ENCODE results near the gene CNN2.
A peak's percentile ranks its signal among the peaks of the same experiment; 100 is the strongest.

The CNN2 gene

DNA sequence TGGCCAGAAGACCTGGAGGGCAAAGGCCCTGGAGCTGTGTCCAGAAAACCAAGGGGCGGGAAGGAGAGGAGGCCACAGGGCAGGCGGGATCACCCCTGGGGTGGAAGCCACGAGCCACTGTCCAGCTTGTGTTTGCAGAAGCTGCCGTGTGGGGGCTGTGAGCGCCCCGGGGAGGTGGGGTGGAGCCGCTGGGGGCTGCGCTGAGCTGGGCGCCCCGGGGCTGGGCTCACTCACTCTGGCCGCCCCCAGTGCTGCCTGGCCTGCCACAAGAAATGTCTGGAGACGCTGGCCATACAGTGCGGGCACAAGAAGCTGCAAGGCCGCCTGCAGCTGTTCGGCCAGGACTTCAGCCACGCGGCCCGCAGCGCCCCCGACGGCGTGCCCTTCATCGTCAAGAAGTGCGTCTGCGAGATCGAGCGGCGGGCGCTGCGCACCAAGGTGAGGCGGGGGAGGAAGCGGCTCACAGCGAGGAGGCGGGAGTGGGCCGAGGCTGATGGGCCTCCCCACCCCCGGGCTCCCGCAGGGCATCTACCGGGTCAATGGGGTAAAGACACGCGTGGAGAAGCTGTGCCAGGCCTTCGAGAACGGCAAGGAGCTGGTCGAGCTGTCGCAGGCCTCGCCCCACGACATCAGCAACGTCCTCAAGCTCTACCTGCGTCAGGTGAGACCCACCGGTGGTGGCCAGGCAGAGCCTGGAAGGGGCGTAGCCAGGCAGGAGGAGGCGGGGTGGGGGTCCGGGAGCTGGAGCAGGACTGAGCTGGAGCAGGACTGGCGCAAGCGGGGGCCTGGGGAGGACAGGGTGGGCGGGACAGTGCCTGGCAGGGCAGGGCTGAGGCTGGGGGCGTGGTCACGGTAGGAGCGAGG lies 55.1 kb downstream of the CNN2 start:
- no peak for DNase-seq (ENCODE audit: low read depth in 2 of 2)

DNA sequence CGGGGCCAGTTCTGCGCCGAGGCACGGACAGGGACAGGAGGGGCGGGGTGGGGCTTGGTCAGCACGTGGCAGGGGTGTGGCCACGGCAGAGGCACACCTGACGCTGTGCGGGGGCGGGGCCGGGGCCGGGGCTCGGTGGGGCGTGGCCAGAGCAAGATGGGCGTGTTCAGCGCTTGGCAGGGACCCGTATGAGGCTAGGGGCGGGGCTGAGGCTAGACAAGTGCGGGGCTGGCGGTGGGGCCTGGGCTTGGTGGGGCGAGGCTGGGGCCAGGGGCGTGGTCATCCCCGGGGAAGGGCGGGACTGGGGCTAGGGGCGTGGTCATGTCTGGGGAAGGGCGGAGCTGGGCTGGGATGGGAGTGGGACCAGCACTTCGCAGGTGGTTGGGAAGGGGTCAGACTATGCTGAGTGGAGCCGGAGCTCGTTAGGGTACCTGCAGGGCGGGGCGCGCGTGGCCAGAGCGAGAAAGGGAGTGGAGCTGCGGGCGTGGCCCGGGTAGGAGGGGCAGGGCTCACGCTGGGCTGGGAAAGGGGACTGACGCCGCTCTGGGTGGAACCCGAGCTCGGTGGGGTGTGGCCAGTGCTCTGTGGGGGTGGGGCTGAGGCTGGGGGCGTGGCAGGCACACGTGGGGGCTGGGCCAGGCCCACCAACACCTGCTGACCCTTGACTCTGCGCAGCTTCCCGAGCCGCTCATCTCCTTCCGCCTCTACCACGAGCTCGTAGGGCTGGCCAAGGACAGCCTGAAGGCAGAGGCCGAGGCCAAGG lies 55.9 kb downstream of the CNN2 start:
- peak in 1 of 2 donors; percentile 67 for DNase-seq (ENCODE audit: low read depth in 2 of 2)

DNA sequence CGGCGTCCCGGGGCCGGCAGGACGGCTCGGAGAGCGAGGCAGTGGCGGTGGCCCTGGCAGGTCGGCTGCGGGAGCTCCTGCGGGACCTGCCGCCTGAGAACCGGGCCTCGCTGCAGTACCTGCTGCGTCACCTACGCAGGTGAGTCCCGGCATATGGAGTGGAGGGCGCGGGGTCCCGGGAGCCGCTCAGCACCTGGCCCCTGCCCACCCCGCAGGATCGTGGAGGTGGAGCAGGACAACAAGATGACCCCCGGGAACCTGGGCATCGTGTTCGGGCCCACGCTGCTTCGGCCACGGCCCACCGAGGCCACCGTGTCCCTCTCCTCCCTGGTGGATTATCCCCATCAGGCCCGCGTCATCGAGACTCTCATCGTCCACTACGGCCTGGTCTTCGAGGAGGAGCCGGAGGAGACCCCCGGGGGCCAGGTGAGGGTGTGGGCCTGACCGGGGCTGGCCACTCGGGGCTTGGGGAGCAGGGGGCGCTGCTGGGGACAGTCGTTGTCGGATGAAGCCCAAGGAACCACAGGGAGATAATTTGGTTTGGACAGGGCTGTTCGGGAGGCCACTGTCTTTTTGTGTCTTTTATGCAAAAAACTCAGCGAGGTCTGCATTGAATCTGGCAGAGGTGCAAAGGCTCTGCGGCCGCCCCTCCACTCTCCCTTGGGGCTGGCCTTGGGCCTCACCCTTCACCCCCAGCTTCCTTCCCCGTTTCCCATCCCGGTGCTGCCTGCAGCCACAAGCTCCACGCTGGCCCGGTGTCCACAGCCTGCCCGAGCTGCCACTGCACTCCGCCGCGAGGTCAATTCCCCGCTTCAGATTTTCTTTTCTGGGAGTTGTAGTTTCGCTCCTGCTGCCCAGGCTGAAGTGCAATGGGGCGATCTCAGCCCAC lies 56.8 kb downstream of the CNN2 start:
- no peak for DNase-seq (ENCODE audit: low read depth in 2 of 2)

DNA sequence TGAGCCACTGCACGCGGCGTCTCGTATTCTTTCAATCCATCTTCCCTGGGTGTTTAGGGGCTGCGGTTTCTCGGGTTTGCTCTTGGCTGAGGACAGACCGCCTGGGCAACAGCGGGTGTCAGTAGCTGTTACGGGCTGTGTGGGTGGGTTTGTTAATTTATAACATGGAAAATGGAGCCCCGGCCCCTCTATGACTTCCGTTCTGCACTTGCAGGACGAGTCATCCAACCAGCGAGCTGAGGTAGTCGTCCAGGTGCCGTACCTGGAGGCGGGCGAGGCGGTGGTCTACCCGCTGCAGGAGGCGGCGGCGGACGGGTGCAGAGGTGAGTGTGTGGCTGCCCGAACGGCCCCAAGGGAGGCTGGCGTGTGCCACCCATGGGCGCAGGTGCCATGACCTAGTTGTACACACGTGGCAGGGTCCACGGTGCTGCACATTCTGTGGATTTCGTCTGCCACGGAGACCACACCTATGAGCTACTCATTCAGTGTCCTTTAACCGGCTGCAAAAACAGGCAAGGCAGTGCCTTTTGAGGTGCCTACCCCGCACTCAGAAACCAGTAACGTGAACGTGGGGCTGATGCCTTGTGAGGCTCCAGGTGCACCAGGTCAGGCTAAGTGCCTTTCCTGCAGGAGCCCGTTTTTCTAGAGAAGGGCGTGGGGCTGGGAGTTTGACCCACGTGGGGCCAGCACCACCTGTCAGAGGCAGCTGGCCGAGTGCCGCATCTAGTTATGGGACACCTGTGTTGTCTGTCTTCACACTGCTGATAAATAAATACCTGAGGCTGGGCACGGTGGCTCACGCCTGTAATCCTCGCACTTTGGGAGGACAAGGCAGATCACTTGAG lies 57.8 kb downstream of the CNN2 start:
- no peak for DNase-seq (ENCODE audit: low read depth in 2 of 2)

DNA sequence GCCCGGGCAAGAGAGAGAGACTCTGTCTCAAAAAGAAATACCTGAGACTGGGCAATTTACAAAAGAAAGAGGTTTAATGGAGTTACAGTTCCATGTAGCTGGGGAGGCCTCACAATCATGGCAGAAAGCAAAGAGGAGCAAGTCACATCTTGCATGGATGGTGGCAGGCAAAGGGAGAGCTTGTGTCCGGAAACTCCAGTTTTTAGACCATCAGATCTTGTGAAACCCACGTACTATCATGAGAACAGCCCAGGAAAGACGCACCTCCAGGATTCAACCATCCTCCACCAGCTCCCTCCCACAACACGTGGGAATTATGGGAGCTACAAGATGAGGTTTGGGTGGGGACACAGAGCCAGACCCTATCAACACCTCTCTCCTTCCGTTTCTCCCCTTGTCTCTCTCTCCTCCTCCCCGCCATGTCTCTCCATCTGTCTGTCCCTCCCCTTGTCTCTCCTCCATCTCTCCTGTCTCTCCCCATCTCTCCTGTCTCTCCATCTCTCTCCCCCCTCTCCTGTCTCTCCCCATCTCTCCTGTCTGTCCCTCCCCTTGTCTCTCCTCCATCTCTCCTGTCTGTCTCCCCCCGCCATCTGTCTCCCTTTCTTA lies 58.7 kb downstream of the CNN2 start:
- no peak for DNase-seq (ENCODE audit: low read depth in 2 of 2)

DNA sequence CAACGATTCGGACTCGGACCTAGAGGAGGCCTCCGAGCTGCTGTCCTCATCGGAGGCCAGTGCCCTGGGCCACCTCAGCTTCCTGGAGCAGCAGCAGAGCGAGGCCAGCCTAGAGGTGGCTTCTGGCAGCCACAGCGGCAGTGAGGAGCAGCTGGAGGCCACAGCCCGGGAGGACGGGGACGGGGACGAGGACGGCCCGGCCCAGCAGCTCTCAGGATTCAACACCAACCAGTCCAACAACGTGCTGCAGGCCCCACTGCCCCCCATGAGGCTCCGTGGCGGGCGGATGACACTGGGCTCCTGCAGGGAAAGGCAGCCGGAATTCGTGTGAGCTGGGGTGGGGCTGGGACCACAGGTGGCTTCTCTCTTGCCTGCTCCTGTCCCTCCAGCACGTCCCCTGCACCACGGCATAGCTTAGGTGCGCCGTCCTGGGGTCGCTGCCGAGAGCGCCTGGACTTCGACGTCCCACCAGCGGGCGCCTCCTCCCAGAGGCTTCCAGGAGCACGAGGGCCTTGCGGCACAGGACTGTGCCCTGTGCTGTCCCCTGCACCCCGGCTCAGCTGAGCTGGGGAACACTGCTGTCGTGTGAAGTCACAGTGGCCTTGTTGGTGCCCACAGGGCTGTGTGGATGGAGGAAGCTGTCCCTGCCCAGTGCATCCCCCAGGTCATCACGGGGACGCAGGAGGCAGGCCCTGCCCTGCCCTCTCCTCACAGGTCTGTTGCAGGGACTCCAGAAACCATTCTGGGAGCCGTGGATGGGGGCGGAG lies 59.5 kb downstream of the CNN2 start:
- DNase-seq (ENCODE audit: low read depth in 2 of 2) = no peak

DNA sequence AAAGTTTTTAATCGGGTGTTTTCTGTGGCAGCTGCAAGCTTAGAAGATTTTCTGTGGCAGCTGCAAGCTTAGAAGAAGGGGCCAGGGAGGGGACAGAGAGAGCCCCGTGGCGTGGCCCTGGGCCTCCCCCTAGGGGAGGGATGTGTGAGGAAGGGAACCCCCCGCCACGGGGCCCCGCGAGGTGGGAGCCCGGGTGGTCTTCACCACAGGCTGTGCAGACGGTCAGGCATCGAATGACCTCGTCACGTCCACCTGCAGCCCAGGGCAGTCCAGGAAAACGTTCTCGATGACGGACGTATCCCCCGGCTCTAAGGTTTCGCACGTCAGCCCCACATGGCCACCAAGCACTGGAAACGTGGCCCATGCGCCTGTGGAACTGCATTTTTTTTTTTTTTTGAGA lies 60.2 kb downstream of the CNN2 start:
- DNase-seq (ENCODE audit: low read depth in 2 of 2) = no peak

DNA sequence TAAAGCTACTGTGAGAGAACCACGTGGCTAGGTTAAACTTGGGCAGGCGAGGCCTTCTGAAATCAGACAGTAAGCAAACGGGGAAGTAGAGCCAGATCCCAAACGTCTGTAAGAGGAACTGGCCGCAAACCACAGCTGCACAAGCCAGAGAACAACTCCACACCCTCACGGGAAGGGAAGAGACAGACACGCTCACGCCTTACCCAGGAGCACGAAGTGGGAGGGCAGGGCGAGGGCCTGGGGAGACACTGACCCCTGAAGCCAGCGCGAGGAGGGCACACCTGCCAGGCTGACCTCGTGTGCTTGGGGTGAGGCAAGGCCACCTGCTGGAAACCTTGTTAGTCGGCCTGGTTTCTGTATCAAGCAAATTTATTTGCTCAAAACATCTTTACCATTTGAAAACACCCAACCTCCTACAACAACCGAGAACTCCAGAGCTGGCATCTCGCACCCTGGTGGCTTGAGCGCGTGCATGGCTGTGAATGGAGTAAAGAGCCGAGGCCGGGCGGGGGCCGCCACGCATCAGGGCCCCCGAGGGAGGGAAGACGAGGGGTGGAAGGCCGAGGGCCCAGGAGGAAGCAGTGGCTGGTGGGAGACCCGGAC lies 61.5 kb downstream of the CNN2 start:
- no peak for DNase-seq (ENCODE audit: low read depth in 2 of 2)

DNA sequence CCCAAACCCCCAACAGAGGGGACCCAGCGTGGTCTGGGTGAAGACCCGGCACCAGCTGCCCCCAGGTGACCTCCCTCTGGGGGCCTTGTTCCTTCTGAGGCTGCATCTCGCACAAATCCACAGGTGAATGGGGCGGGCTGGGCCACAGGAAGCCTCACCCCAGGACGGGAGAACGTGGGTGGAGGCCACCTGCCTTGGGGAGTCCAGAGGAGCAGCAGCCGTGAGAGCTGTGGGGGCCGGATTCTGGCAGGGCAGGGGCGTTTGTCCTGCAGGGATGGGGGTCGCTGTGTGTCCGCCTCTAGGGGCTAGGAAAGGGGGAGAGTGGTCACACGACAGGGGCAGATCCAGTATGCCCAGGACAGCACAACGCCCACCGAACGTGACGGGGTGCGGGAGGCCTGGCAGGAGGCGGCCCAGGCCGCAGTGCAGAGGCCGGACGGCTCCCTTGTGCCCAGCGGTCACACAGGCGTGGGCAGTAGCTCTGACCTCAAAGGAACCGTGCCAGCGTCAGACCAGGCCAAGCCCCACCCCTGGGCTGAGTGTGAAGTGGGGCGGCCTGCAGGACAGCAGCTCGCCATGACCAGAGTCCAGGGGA lies 62.1 kb downstream of the CNN2 start:
- DNase-seq (ENCODE audit: low read depth in 2 of 2) = no peak

All from stimulated activated CD8-positive, alpha-beta memory T cell treated with anti-CD3 and anti-CD28 coated beads, Interleukin-7, amount 100 ng/mL, for 1 hour (primary cell).